Panc1 (cell line): ENCODE measurements around the gene PLCG1. TPM values are rescaled to one million over a fixed set of nuclear protein-coding genes. Genes with fewer than 3 reads are reported as not detected.

Experiments
- ATAC-seq: fragments of 200-7000 bp; cut with Tn5 transposase; 2 replicates; pipeline ENCODE4 v1.9.1; 2020; ENCODE audit warnings: mild to moderate bottlenecking, moderate library complexity
- BruUV-seq: library from RNA; stranded (reverse); fragments of 400-500 nt; replicated peaks from 2 replicates; lab custom pipeline; 2021; lab: Mats Ljungman, UMichigan
- CTCF ChIA-PET: fragments of 300-600 bp; sonication (Branson Sonifier 250); formaldehyde crosslinking; loops from one replicate; lab custom pipeline; 2022; ENCODE audit warnings: antibody characterized with exemption; lab: Charles Lee
- POLR2A ChIA-PET: fragments of 300-600 bp; sonication (Branson Sonifier 250); formaldehyde crosslinking; loops from one replicate; lab custom pipeline; 2022; ENCODE audit warnings: antibody characterized with exemption; lab: Charles Lee
- DNase-seq: peaks from one replicate; pipeline ENCODE4 v3.0.0-alpha.2; 2010; ENCODE audit warnings: low read depth, low spot score
- H3K27ac ChIP-seq: 2 replicates; pipeline ENCODE4 v1.5.1; 2011; ENCODE audit warnings: mild to moderate bottlenecking, low read length, inconsistent platforms
- H3K27me3 ChIP-seq: fragments of 200-500 bp; sonication (Bioruptor generic); 2 replicates; pipeline ENCODE4 v1.6.0; 2014; ENCODE audit warnings: low read length, inconsistent platforms; ENCODE audit not compliant: control insufficient read depth, insufficient read depth
- H3K36me3 ChIP-seq: fragments of 200-500 bp; sonication (Bioruptor generic); 2 replicates; pipeline ENCODE4 v1.5.1; 2014; ENCODE audit warnings: inconsistent platforms, mild to moderate bottlenecking, low read length, moderate library complexity; ENCODE audit not compliant: control insufficient read depth, insufficient read depth
- H3K4me1 ChIP-seq: 2 replicates; pipeline ENCODE4 v1.5.1; 2011; ENCODE audit warnings: inconsistent platforms, mild to moderate bottlenecking, low read length, moderate library complexity; ENCODE audit not compliant: control insufficient read depth, insufficient read depth
- H3K4me3 ChIP-seq, 2 experiments: 2 replicates each; pipeline ENCODE4 v1.5.1; 2011 to 2012; ENCODE audit warnings: low read depth in 2 of 2, low read length in 2 of 2, mild to moderate bottlenecking in 2 of 2, inconsistent platforms in 1 of 2, moderate library complexity in 1 of 2
- H3K9me3 ChIP-seq: fragments of 200-500 bp; sonication (Bioruptor generic); 2 replicates; pipeline ENCODE4 v1.5.1; 2014; ENCODE audit warnings: low read depth, mild to moderate bottlenecking, inconsistent platforms, low read length, moderate library complexity; ENCODE audit not compliant: control insufficient read depth, insufficient read depth
- CTCF ChIP-seq: fragments of 450-650 bp; IDR thresholded peaks from 2 replicates; pipeline ENCODE4 v1.5.1; 2017; ENCODE audit warnings: mild to moderate bottlenecking
- POLR2AphosphoS5 ChIP-seq: IDR thresholded peaks from 2 replicates; pipeline ENCODE4 v1.6.1; 2012; ENCODE audit warnings: mild to moderate bottlenecking, low read depth, low read length, moderate library complexity
- REST ChIP-seq, 2 experiments: IDR thresholded peaks; 2 replicates each; pipeline ENCODE4 v1.6.1; 2011 to 2012; ENCODE audit warnings: low read depth in 2 of 2, control low read depth in 1 of 2, low read length in 1 of 2, mild to moderate bottlenecking in 1 of 2, moderate library complexity in 1 of 2; ENCODE audit not compliant: insufficient read depth in 1 of 2
- SIN3A ChIP-seq: IDR thresholded peaks from 2 replicates; pipeline ENCODE4 v1.6.1; 2012; ENCODE audit warnings: low read depth, mild to moderate bottlenecking, low read length, moderate library complexity, borderline replicate concordance; ENCODE audit not compliant: insufficient read depth
- TCF7L2 ChIP-seq: IDR thresholded peaks from 2 replicates; pipeline ENCODE4 v1.6.1; 2011; ENCODE audit warnings: mild to moderate bottlenecking, low read depth, low read length, inconsistent platforms
- in situ Hi-C: cut with HindIII; loops from 2 replicates; pipeline ENCODE4 v1.10.0; 2016; ENCODE audit warnings: low sequenced_read_pairs, low pct_unique_long_range_greater_than_20kb
- intact Hi-C: fragments of 100-400 bp; cut with micrococcal nuclease; formaldehyde crosslinking; loops from one replicate; pipeline ENCODE4 v1.10.0; 2022; ENCODE audit not compliant: unreplicated experiment
- total RNA-seq: library from RNA; stranded (reverse); gene quantifications from one replicate; pipeline ENCODE4 v1.2.1, GENCODE V29; 2021; ENCODE audit not compliant: unreplicated experiment

The PLCG1 gene
- total RNA-seq, 1 experiment from 2014 or later = 159 TPM

- TF ChIP-seq TCF7L2 (no peak), POLR2AphosphoS5 (no peak)
- POLR2A ChIA-PET = no interaction called here
- CTCF ChIA-PET = no interaction called here
- no TSS peak for BruUV-seq
- Histone ChIP-seq H3K4me3 (no peak overlapping the region), H3K4me1 (no peaks in the 10 kb centered on the region), H3K27me3 (no peaks in the 10 kb centered on the region), H3K27ac (no peak overlapping the region), H3K36me3 (no peaks in the 10 kb centered on the region), H3K9me3 (peaks cover 6% of the 10 kb centered on the region; the same call in 1 of the 2 replicates)
- ATAC-seq (no peak), DNase-seq (no peak)
- intact Hi-C loops (no loop called here), in situ Hi-C loops (no loop called here)
Observed at GRCh38 chr20:41203660-41204059, 66.3 kb downstream of the PLCG1 start.

GRCh38 chr20:41204304-41205265 is 67.2 kb downstream of the PLCG1 start:
- in situ Hi-C loops (no loop called here), intact Hi-C loops (no loop called here)
- BruUV-seq = no TSS peak
- Histone ChIP-seq H3K4me3 (no peak overlapping the region), H3K27ac (no peak overlapping the region), H3K4me1 (no peaks in the 10 kb centered on the region), H3K9me3 (no peaks in the 10 kb centered on the region), H3K27me3 (no peaks in the 10 kb centered on the region), H3K36me3 (no peaks in the 10 kb centered on the region)
- POLR2A ChIA-PET = no interaction called here
- no peak for ATAC-seq
- no peak for DNase-seq
- TF ChIP-seq SIN3A = no peak
- no peak for TF ChIP-seq POLR2AphosphoS5
- no peak for TF ChIP-seq REST (IDR thresholded peaks at IDR 0.05; ENCODE audit: insufficient read depth in 1 of 2, low read depth in 2 of 2, low read length in 1 of 2)
- TF ChIP-seq TCF7L2 = no peak
- CTCF ChIA-PET = no interaction called here

- BruUV-seq = no TSS peak
- no peak overlapping the region for H3K4me3 ChIP-seq
- in situ Hi-C loops = no loop called here
- ChIA-PET CTCF (no interaction called here), POLR2A (no interaction called here)
- no peak overlapping the region for H3K27ac ChIP-seq
- no peaks in the 10 kb centered on the region for H3K9me3 ChIP-seq
- intact Hi-C loops = no loop called here
- H3K36me3 ChIP-seq = no peaks in the 10 kb centered on the region
- DNase-seq = no peak
- no peak for ATAC-seq
- no peaks in the 10 kb centered on the region for H3K4me1 ChIP-seq
- no peaks in the 10 kb centered on the region for H3K27me3 ChIP-seq
- TF ChIP-seq SIN3A = no peak
- no peak for TF ChIP-seq TCF7L2
- TF ChIP-seq POLR2AphosphoS5 = no peak
- TF ChIP-seq CTCF = no peak
- no peak for TF ChIP-seq REST (IDR thresholded peaks at IDR 0.05; ENCODE audit: insufficient read depth in 1 of 2, low read depth in 2 of 2, low read length in 1 of 2)
Observed at GRCh38 chr20:41205313-41205712, 68.0 kb downstream of the PLCG1 start.
